Fibroblast of peridontal ligament (primary cell): ENCODE data around the gene KCTD17.

Experiments used
- DNase-seq: peaks from one replicate; pipeline ENCODE4 v3.0.0-alpha.2; 2010; ENCODE audit errors: extremely low read depth

KCTD17 gene

GRCh38 chr22:37043209-37043827, 8.2 kb upstream of the KCTD17 start:
- DNase-seq, result no peak

GRCh38 chr22:37043828-37044538, 7.6 kb upstream of the KCTD17 start:
- DNase-seq, result no peak

GRCh38 chr22:37044634-37045625, 6.6 kb upstream of the KCTD17 start:
- peak; percentile 19 for DNase-seq

GRCh38 chr22:37045958-37046357, 5.6 kb upstream of the KCTD17 start:
- DNase-seq, result peak; percentile 48

GRCh38 chr22:37046589-37046988, 5.0 kb upstream of the KCTD17 start:
- DNase-seq, result no peak

- DNase-seq, result no peak
Measured at GRCh38 chr22:37047006-37047405, 4.5 kb upstream of the KCTD17 start.

GRCh38 chr22:37048133-37048532, 3.4 kb upstream of the KCTD17 start:
- no peak for DNase-seq

GRCh38 chr22:37049224-37049623, 2.3 kb upstream of the KCTD17 start:
- no peak for DNase-seq

- no peak for DNase-seq
Measured at GRCh38 chr22:37050913-37051312, 629 bp upstream of the KCTD17 start.

GRCh38 chr22:37052386-37053309, 1.1 kb downstream of the KCTD17 start:
- DNase-seq, result no peak

GRCh38 chr22:37053310-37054055, 1.9 kb downstream of the KCTD17 start:
- DNase-seq, result no peak

GRCh38 chr22:37054056-37054395, 2.5 kb downstream of the KCTD17 start:
- DNase-seq, result no peak

GRCh38 chr22:37054600-37055365, 3.2 kb downstream of the KCTD17 start:
- DNase-seq, result no peak

- no peak for DNase-seq
Measured at GRCh38 chr22:37056246-37056645, 4.7 kb downstream of the KCTD17 start.

GRCh38 chr22:37057226-37057625, 5.7 kb downstream of the KCTD17 start:
- DNase-seq, result no peak

GRCh38 chr22:37057796-37058510, 6.4 kb downstream of the KCTD17 start:
- no peak for DNase-seq

- DNase-seq, result no peak
Measured at GRCh38 chr22:37058917-37059701, 7.6 kb downstream of the KCTD17 start.

- no peak for DNase-seq
Measured at GRCh38 chr22:37059876-37060449, 8.4 kb downstream of the KCTD17 start.
